Activated T-cell treated with anti-CD3 and anti-CD28 coated beads, Interleukin-2, amount 50 U/mL, for 24 hours (primary cell): ENCODE data around the gene TPK1.
"Not testable (repeated sequence)": the region's sequence is repeated elsewhere in the genome, so short reads cannot be mapped to it uniquely, and the experiment has no call there.

Source experiments
- DNase-seq: peaks from one replicate; pipeline ENCODE4 v3.0.0-alpha.2; 2020
- H3K27ac Mint-ChIP-seq: 2 replicates; pipeline ENCODE4 v1.8.0; 2020; ENCODE audit warnings: mild to moderate bottlenecking, mixed read lengths
- H3K27me3 Mint-ChIP-seq: 2 replicates; pipeline ENCODE4 v1.8.0; 2020; ENCODE audit warnings: mixed read lengths
- H3K36me3 Mint-ChIP-seq: 2 replicates; pipeline ENCODE4 v1.8.0; 2020; ENCODE audit warnings: low read depth, mixed read lengths
- H3K4me1 Mint-ChIP-seq: 2 replicates; pipeline ENCODE4 v1.8.0; 2020; ENCODE audit warnings: low read depth, mixed read lengths
- H3K4me3 Mint-ChIP-seq: 2 replicates; pipeline ENCODE4 v1.8.0; 2020; ENCODE audit warnings: mild to moderate bottlenecking, moderate library complexity, mixed read lengths
- H3K9me3 Mint-ChIP-seq: 2 replicates; pipeline ENCODE4 v1.8.0; 2020; ENCODE audit warnings: mixed read lengths

Gene TPK1

GRCh38 chr7:144632724-144633123 lies 203.1 kb downstream of the TPK1 start:
- Mint-ChIP-seq H3K36me3 (peaks cover 2% of the 10 kb centered on the region), H3K27ac (no peak overlapping the region), H3K27me3 (no peaks in the 10 kb centered on the region), H3K9me3 (peaks cover 6% of the 10 kb centered on the region), H3K4me1 (no peaks in the 10 kb centered on the region), H3K4me3 (no peak overlapping the region)
- no peak for DNase-seq

- Mint-ChIP-seq H3K9me3 (peaks cover 6% of the 10 kb centered on the region), H3K36me3 (peaks cover 2% of the 10 kb centered on the region), H3K27me3 (no peaks in the 10 kb centered on the region), H3K4me1 (no peaks in the 10 kb centered on the region), H3K4me3 (no peak overlapping the region), H3K27ac (no peak overlapping the region)
- DNase-seq: no peak
These were observed 206.3 kb downstream of the TPK1 start for GRCh38 chr7:144629598-144629997.

- no peak for DNase-seq
These were observed 206.8 kb downstream of the TPK1 start for GRCh38 chr7:144629011-144629410.

GRCh38 chr7:144628176-144628575 lies 207.7 kb downstream of the TPK1 start:
- no peaks in the 10 kb centered on the region for H3K27me3 Mint-ChIP-seq
- H3K9me3 Mint-ChIP-seq: peaks cover 6% of the 10 kb centered on the region
- peaks cover 5% of the 10 kb centered on the region for H3K36me3 Mint-ChIP-seq
- H3K27ac Mint-ChIP-seq: no peak overlapping the region
- no peak for DNase-seq
- H3K4me3 Mint-ChIP-seq: no peak overlapping the region
- no peaks in the 10 kb centered on the region for H3K4me1 Mint-ChIP-seq

More at GRCh38 chr7:144629011-144629410, 206.8 kb downstream of the TPK1 start:
- no peaks in the 10 kb centered on the region for H3K27me3 Mint-ChIP-seq
- no peaks in the 10 kb centered on the region for H3K4me1 Mint-ChIP-seq
- H3K36me3 Mint-ChIP-seq: peaks cover 5% of the 10 kb centered on the region
- no peak overlapping the region for H3K4me3 Mint-ChIP-seq
- peaks cover 6% of the 10 kb centered on the region for H3K9me3 Mint-ChIP-seq
- H3K27ac Mint-ChIP-seq: no peak overlapping the region

- peaks cover 7% of the 10 kb centered on the region for H3K9me3 Mint-ChIP-seq
These were observed 213.1 kb downstream of the TPK1 start for GRCh38 chr7:144622745-144623144.

GRCh38 chr7:144606261-144606660 lies 229.6 kb downstream of the TPK1 start:
- H3K4me1 Mint-ChIP-seq: no peaks in the 10 kb centered on the region
- no peak overlapping the region for H3K27ac Mint-ChIP-seq

More at GRCh38 chr7:144622745-144623144, 213.1 kb downstream of the TPK1 start:
- Mint-ChIP-seq H3K4me1 (no peaks in the 10 kb centered on the region), H3K36me3 (peaks cover 50% of the 10 kb centered on the region), H3K4me3 (no peak overlapping the region), H3K27ac (no peak overlapping the region), H3K27me3 (no peaks in the 10 kb centered on the region)
- no peak for DNase-seq

GRCh38 chr7:144596953-144597352 lies 238.9 kb downstream of the TPK1 start:
- Mint-ChIP-seq H3K9me3 (peaks cover 39% of the 10 kb centered on the region), H3K4me3 (no peak overlapping the region)

More at GRCh38 chr7:144606261-144606660, 229.6 kb downstream of the TPK1 start:
- Mint-ChIP-seq H3K9me3 (no peaks in the 10 kb centered on the region), H3K4me3 (no peak overlapping the region), H3K27me3 (no peaks in the 10 kb centered on the region), H3K36me3 (peaks cover 28% of the 10 kb centered on the region)
- no peak for DNase-seq

GRCh38 chr7:144594580-144594979 lies 241.3 kb downstream of the TPK1 start:
- H3K9me3 Mint-ChIP-seq: peaks cover 37% of the 10 kb centered on the region
- H3K4me1 Mint-ChIP-seq: no peaks in the 10 kb centered on the region
- no peak overlapping the region for H3K4me3 Mint-ChIP-seq
- no peak overlapping the region for H3K27ac Mint-ChIP-seq
- no peaks in the 10 kb centered on the region for H3K27me3 Mint-ChIP-seq
- DNase-seq: no peak
- H3K36me3 Mint-ChIP-seq: peaks cover 58% of the 10 kb centered on the region

More at GRCh38 chr7:144596953-144597352, 238.9 kb downstream of the TPK1 start:
- DNase-seq: no peak
- Mint-ChIP-seq H3K36me3 (peaks cover 53% of the 10 kb centered on the region), H3K27me3 (no peaks in the 10 kb centered on the region), H3K27ac (no peak overlapping the region), H3K4me1 (no peaks in the 10 kb centered on the region)

- no peaks in the 10 kb centered on the region for H3K27me3 Mint-ChIP-seq
These were observed 247.2 kb downstream of the TPK1 start for GRCh38 chr7:144588559-144589051.

GRCh38 chr7:144587701-144588100 lies 248.2 kb downstream of the TPK1 start:
- peaks cover 39% of the 10 kb centered on the region for H3K36me3 Mint-ChIP-seq
- no peaks in the 10 kb centered on the region for H3K9me3 Mint-ChIP-seq
- no peak overlapping the region for H3K27ac Mint-ChIP-seq

More at GRCh38 chr7:144588559-144589051, 247.2 kb downstream of the TPK1 start:
- Mint-ChIP-seq H3K4me1 (no peaks in the 10 kb centered on the region), H3K36me3 (peaks cover 44% of the 10 kb centered on the region), H3K4me3 (no peak overlapping the region), H3K27ac (no peak overlapping the region), H3K9me3 (peaks cover 6% of the 10 kb centered on the region)
- DNase-seq: no peak

GRCh38 chr7:144584726-144585125 lies 251.1 kb downstream of the TPK1 start:
- no peak for DNase-seq
- Mint-ChIP-seq H3K27me3 (no peaks in the 10 kb centered on the region), H3K4me1 (no peaks in the 10 kb centered on the region), H3K4me3 (no peak overlapping the region), H3K9me3 (no peaks in the 10 kb centered on the region), H3K36me3 (peaks cover 21% of the 10 kb centered on the region), H3K27ac (no peak overlapping the region)

More at GRCh38 chr7:144587701-144588100, 248.2 kb downstream of the TPK1 start:
- no peak for DNase-seq
- Mint-ChIP-seq H3K4me1 (no peaks in the 10 kb centered on the region), H3K4me3 (no peak overlapping the region), H3K27me3 (no peaks in the 10 kb centered on the region)

- no peaks in the 10 kb centered on the region for H3K4me1 Mint-ChIP-seq
- no peaks in the 10 kb centered on the region for H3K27me3 Mint-ChIP-seq
- peaks cover 26% of the 10 kb centered on the region for H3K36me3 Mint-ChIP-seq
- H3K4me3 Mint-ChIP-seq: no peak overlapping the region
- H3K9me3 Mint-ChIP-seq: peaks cover 6% of the 10 kb centered on the region
- H3K27ac Mint-ChIP-seq: no peak overlapping the region
- no peak for DNase-seq
These were observed 256.2 kb downstream of the TPK1 start for GRCh38 chr7:144579687-144580086.

GRCh38 chr7:144575456-144575855 lies 260.4 kb downstream of the TPK1 start:
- Mint-ChIP-seq H3K27ac (no peak overlapping the region), H3K9me3 (peaks cover 6% of the 10 kb centered on the region), H3K27me3 (no peaks in the 10 kb centered on the region), H3K4me3 (no peak overlapping the region), H3K4me1 (no peaks in the 10 kb centered on the region), H3K36me3 (peaks cover 22% of the 10 kb centered on the region)
- no peak for DNase-seq

- not testable (repeated sequence) for H3K4me3 Mint-ChIP-seq, H3K9me3 Mint-ChIP-seq, H3K4me1 Mint-ChIP-seq, H3K27ac Mint-ChIP-seq, DNase-seq, H3K27me3 Mint-ChIP-seq
- H3K36me3 Mint-ChIP-seq: peaks cover 21% of the 10 kb centered on the region
These were observed 261.1 kb downstream of the TPK1 start for GRCh38 chr7:144574753-144575152.

GRCh38 chr7:144568233-144568632 lies 267.6 kb downstream of the TPK1 start:
- Mint-ChIP-seq H3K27ac (no peak overlapping the region), H3K27me3 (no peaks in the 10 kb centered on the region), H3K4me3 (no peak overlapping the region), H3K9me3 (no peaks in the 10 kb centered on the region), H3K36me3 (peaks cover 17% of the 10 kb centered on the region), H3K4me1 (no peaks in the 10 kb centered on the region)
- DNase-seq: no peak

GRCh38 chr7:144565586-144565985 lies 270.3 kb downstream of the TPK1 start:
- Mint-ChIP-seq H3K4me3 (no peak overlapping the region), H3K36me3 (peaks cover 21% of the 10 kb centered on the region), H3K27me3 (no peaks in the 10 kb centered on the region), H3K4me1 (no peaks in the 10 kb centered on the region), H3K9me3 (no peaks in the 10 kb centered on the region), H3K27ac (no peak overlapping the region)
- DNase-seq: no peak
